HG02840 (cell line): ENCODE results near the gene MUC5AC.

Source experiments
- ATAC-seq: cut with Tn5 transposase; IDR thresholded peaks from one replicate; pipeline ENCODE4 v1.9.1; 2021; ENCODE audit warnings: mild to moderate bottlenecking, moderate library complexity, moderate number of reproducible peaks; ENCODE audit not compliant: unreplicated experiment, low FRiP score

The MUC5AC gene

GRCh38 chr11:1221848-1222311 lies 64.1 kb downstream of the MUC5AC start:
- no peak for ATAC-seq

- ATAC-seq, result no peak
Observed at GRCh38 chr11:1222491-1223345, 65.0 kb downstream of the MUC5AC start, which contains the start of gene MUC5B. Gene MUC5B, plus strand, starts transcription at chr11:1223066. Its CDS starts 58 bp downstream, at chr11:1223124.

- ATAC-seq, result no peak
Observed at GRCh38 chr11:1223346-1224110, 65.8 kb downstream of the MUC5AC start.

GRCh38 chr11:1224111-1224490 lies 66.3 kb downstream of the MUC5AC start:
- ATAC-seq, result no peak

GRCh38 chr11:1224491-1225385 lies 67.0 kb downstream of the MUC5AC start:
- no peak for ATAC-seq

- ATAC-seq, result no peak
Observed at GRCh38 chr11:1225386-1226225, 67.9 kb downstream of the MUC5AC start.

- ATAC-seq, result no peak
Observed at GRCh38 chr11:1226226-1226985, 68.7 kb downstream of the MUC5AC start.

- ATAC-seq, result no peak
Observed at GRCh38 chr11:1226986-1227550, 69.3 kb downstream of the MUC5AC start.

GRCh38 chr11:1227551-1228100 lies 69.9 kb downstream of the MUC5AC start:
- no peak for ATAC-seq

- ATAC-seq, result no peak
Observed at GRCh38 chr11:1228101-1228821, 70.5 kb downstream of the MUC5AC start.

- no peak for ATAC-seq
Observed at GRCh38 chr11:1228921-1229451, 71.2 kb downstream of the MUC5AC start.

GRCh38 chr11:1229471-1230120 lies 71.8 kb downstream of the MUC5AC start:
- no peak for ATAC-seq

GRCh38 chr11:1230121-1230455 lies 72.3 kb downstream of the MUC5AC start:
- ATAC-seq, result no peak

GRCh38 chr11:1230456-1231395 lies 73.0 kb downstream of the MUC5AC start:
- no peak for ATAC-seq

GRCh38 chr11:1231396-1232020 lies 73.8 kb downstream of the MUC5AC start:
- no peak for ATAC-seq
